Measurements from ENCODE around the gene SLC8A1. TPM values are rescaled to one million over a fixed set of nuclear protein-coding genes. Genes with fewer than 3 reads are reported as not detected.

The SLC8A1 gene
- total and polyA plus RNA-seq, 10 of the 15 experiments (the other 5 are each of a cell fraction or from before 2014, with no cell fraction given), result under 0.01 to 1.2 (median 0.01) TPM; not detected in 3

DNA sequence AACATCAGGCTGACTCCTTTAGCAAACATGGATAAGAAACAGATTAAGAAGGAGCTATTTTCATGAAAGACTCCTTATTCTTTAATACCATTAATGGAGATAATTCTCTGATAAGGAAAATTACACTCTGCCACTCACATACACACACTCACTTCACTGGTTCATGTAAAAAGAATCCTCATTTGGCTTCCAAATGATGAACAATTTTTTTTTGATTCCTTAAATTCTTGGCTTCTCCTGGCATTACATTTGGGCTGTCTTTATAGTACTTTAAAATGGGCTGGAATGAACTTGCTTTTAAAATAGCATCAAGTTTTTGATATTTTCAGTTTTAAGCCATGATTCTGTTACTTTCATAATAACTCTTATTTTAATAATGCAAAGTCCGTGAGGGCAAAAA lies 328.6 kb downstream of the SLC8A1 start:
- Histone ChIP-seq H4K20me1 (ENCODE audit: control insufficient read depth, insufficient read depth) (no peaks in the 10 kb centered on the region), H3K9me3 (replicated peaks; ENCODE audit: control insufficient read depth, insufficient read depth, low read length) (no peaks in the 10 kb centered on the region), H3K4me2 (ENCODE audit: control insufficient read depth, insufficient read depth) (no peak overlapping the region), H3K27me3 (replicated peaks in 1 of 2; ENCODE audit: control insufficient read depth in 2 of 2, insufficient read depth in 2 of 2, low read length in 1 of 2) (no peaks in the 10 kb centered on the region; a peak in 1 of 4 replicates), H3K36me3 (ENCODE audit: control insufficient read depth in 2 of 2, insufficient read depth in 2 of 2, low read length in 1 of 2) (no peaks in the 10 kb centered on the region), H3K9ac (ENCODE audit: control insufficient read depth, insufficient read depth, low read length) (no peak overlapping the region), H2AFZ (ENCODE audit: control insufficient read depth, low read depth, low read length) (no peak overlapping the region), H3K4me3 (no peak overlapping the region), H3K27ac (ENCODE audit: control insufficient read depth, insufficient read depth) (no peak overlapping the region), H3K4me1 (ENCODE audit: control insufficient read depth, insufficient read depth, low read length) (no peaks in the 10 kb centered on the region), H3K79me2 (ENCODE audit: control insufficient read depth, insufficient read depth, low read length) (no peaks in the 10 kb centered on the region)
- ChIA-PET RAD21 (ENCODE audit: unreplicated experiment) (no interaction called here), CTCF (no interaction called here), SMC1A (ENCODE audit: uncharacterized antibody, unreplicated experiment) (interaction anchor here (0.5 kb wide), 1 partner anchor 131 kb away, joined by 3 read pairs; no protein-coding TSS in a partner anchor), POLR2A (no interaction called here)
- ATAC-seq (no peak), DNase-seq (ENCODE audit: low read depth, low spot score) (no peak), FAIRE-seq (no peak)
- WGBS (ENCODE audit: insufficient coverage, insufficient replicate concordance, low lambda C conversion rate, missing lambda C conversion rate), result 45% methylated on average over 1 of the region's 1 CpG
- TF ChIP-seq SKIL (IDR thresholded peaks at IDR 0.05; ENCODE audit: low read depth, poor library complexity, severe bottlenecking) (no peak), KLF5 (IDR thresholded peaks at IDR 0.05; ENCODE audit: partially characterized antibody) (no peak), SMAD5 (IDR thresholded peaks at IDR 0.05; ENCODE audit: low read depth) (no peak), TCF7 (IDR thresholded peaks at IDR 0.05; ENCODE audit: borderline replicate concordance) (no peak)
- in situ Hi-C loops (cut with MboI) (no loop called here), intact Hi-C loops (cut with micrococcal nuclease; ENCODE audit: unreplicated experiment) (no loop called here)
- BruUV-seq (replicated peaks), result no TSS peak

GRCh38 chr2:40120957-40121356 lies 330.9 kb downstream of the SLC8A1 start:
- no peaks in the 10 kb centered on the region for H4K20me1 ChIP-seq (ENCODE audit: control insufficient read depth, insufficient read depth)
- ChIA-PET CTCF (no interaction called here), SMC1A (ENCODE audit: uncharacterized antibody, unreplicated experiment) (no interaction called here), RAD21 (ENCODE audit: unreplicated experiment) (no interaction called here), POLR2A (no interaction called here)
- H3K4me3 ChIP-seq, result no peak overlapping the region
- FAIRE-seq (no peak), DNase-seq (ENCODE audit: low read depth, low spot score) (no peak), ATAC-seq (no peak)
- H3K9ac ChIP-seq (ENCODE audit: control insufficient read depth, insufficient read depth, low read length), result no peak overlapping the region
- no peaks in the 10 kb centered on the region; a peak in 1 of 4 replicates for H3K27me3 ChIP-seq (replicated peaks in 1 of 2; ENCODE audit: control insufficient read depth in 2 of 2, insufficient read depth in 2 of 2, low read length in 1 of 2)
- H3K27ac ChIP-seq (ENCODE audit: control insufficient read depth, insufficient read depth), result no peak overlapping the region
- H2AFZ ChIP-seq (ENCODE audit: control insufficient read depth, low read depth, low read length), result no peak overlapping the region
- no peak overlapping the region for H3K4me2 ChIP-seq (ENCODE audit: control insufficient read depth, insufficient read depth)
- in situ Hi-C loops (cut with MboI), result no loop called here
- H3K79me2 ChIP-seq (ENCODE audit: control insufficient read depth, insufficient read depth, low read length), result no peaks in the 10 kb centered on the region
- no peaks in the 10 kb centered on the region for H3K9me3 ChIP-seq (replicated peaks; ENCODE audit: control insufficient read depth, insufficient read depth, low read length)
- WGBS (ENCODE audit: insufficient coverage, insufficient replicate concordance, low lambda C conversion rate, missing lambda C conversion rate), result 21% methylated on average over 5 of the region's 5 CpGs
- no TSS peak for BruUV-seq (replicated peaks)
- no peaks in the 10 kb centered on the region for H3K36me3 ChIP-seq (ENCODE audit: control insufficient read depth in 2 of 2, insufficient read depth in 2 of 2, low read length in 1 of 2)
- no peaks in the 10 kb centered on the region for H3K4me1 ChIP-seq (ENCODE audit: control insufficient read depth, insufficient read depth, low read length)
- intact Hi-C loops (cut with micrococcal nuclease; ENCODE audit: unreplicated experiment), result no loop called here
- TF ChIP-seq, protein P1, sequence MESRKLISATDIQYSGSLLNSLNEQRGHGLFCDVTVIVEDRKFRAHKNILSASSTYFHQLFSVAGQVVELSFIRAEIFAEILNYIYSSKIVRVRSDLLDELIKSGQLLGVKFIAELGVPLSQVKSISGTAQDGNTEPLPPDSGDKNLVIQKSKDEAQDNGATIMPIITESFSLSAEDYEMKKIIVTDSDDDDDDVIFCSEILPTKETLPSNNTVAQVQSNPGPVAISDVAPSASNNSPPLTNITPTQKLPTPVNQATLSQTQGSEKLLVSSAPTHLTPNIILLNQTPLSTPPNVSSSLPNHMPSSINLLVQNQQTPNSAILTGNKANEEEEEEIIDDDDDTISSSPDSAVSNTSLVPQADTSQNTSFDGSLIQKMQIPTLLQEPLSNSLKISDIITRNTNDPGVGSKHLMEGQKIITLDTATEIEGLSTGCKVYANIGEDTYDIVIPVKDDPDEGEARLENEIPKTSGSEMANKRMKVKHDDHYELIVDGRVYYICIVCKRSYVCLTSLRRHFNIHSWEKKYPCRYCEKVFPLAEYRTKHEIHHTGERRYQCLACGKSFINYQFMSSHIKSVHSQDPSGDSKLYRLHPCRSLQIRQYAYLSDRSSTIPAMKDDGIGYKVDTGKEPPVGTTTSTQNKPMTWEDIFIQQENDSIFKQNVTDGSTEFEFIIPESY (IDR thresholded peaks at IDR 0.05), result no peak
- no peak for TF ChIP-seq POLR2AphosphoS5 (IDR thresholded peaks at IDR 0.05; ENCODE audit: low read length)
- no peak for TF ChIP-seq ZZZ3 (IDR thresholded peaks at IDR 0.05; ENCODE audit: control insufficient read depth, insufficient read length, low read depth)
- TF ChIP-seq RUNX3 (IDR thresholded peaks at IDR 0.05; ENCODE audit: low read length), result no peak
- TF ChIP-seq NFXL1 (IDR thresholded peaks at IDR 0.05; ENCODE audit: borderline replicate concordance), result no peak
- TF ChIP-seq JUNB (IDR thresholded peaks at IDR 0.05), result no peak
- no peak for TF ChIP-seq CHD4 (IDR thresholded peaks at IDR 0.05)
- TF ChIP-seq EP300 (IDR thresholded peaks at IDR 0.05; ENCODE audit: borderline replicate concordance in 1 of 2, control insufficient read depth in 1 of 2, low read depth in 2 of 2, low read length in 2 of 2), result no peak
- TF ChIP-seq NFIC (IDR thresholded peaks at IDR 0.05; ENCODE audit: low read depth, low read length), result no peak

All from GM12878 (cell line).